ENCODE measurements around the gene AJAP1.

- TF ChIP-seq CTCF (IDR thresholded peaks at IDR 0.05) = no peak
- no peak for TF ChIP-seq POLR2A (IDR thresholded peaks at IDR 0.05)
These were observed 17.6 kb upstream of the AJAP1 start for GRCh38 chr1:4636644-4637380.
